Gastrocnemius medialis (tissue), 4 donors: ENCODE data around the gene TBC1D10A. TPM values are rescaled to one million over a fixed set of nuclear protein-coding genes. Genes with fewer than 3 reads are reported as not detected.

ENCODE experiments used
- ATAC-seq, 2 donors: fragments of 150-250 bp; one replicate each; pipeline ENCODE4 v1.9.1; 2016
- DNase-seq, 2 donors: peaks; one replicate each; pipeline ENCODE4 v3.0.0-alpha.2; 2019
- H3K27ac ChIP-seq, 4 donors: fragments of 200-600 bp; sonication (generic); 1 replicate in 1 of 4; 2 replicates in 3 of 4; pipeline ENCODE4 v1.5.1; 2016 to 2018; ENCODE audit warnings: mild to moderate bottlenecking in 2 of 4, moderate library complexity in 1 of 4
- H3K27me3 ChIP-seq, 3 donors: fragments of 200-600 bp; sonication (generic) in 2 of 3; 1 replicate in 1 of 3; 2 replicates in 2 of 3; pipeline versions ENCODE4 v1.5.1 to v1.6.0; 2016 to 2019; ENCODE audit warnings: mild to moderate bottlenecking in 1 of 3, moderate library complexity in 1 of 3
- H3K36me3 ChIP-seq, 2 donors: fragments of 200-600 bp; sonication (generic) in 1 of 2; one replicate each; pipeline ENCODE4 v1.5.1; 2017 to 2018
- H3K4me1 ChIP-seq, 2 donors: fragments of 200-600 bp; sonication (generic) in 1 of 2; one replicate each; pipeline ENCODE4 v1.5.1; 2016 to 2017; ENCODE audit warnings: mild to moderate bottlenecking in 2 of 2
- H3K4me3 ChIP-seq, 4 donors: fragments of 200-600 bp; sonication (generic) in 3 of 4; 1 replicate in 1 of 4; 2 replicates in 3 of 4; pipeline ENCODE4 v1.5.1; 2016 to 2019; ENCODE audit warnings: mild to moderate bottlenecking in 2 of 4
- H3K9me3 ChIP-seq, 3 donors: fragments of 200-600 bp; sonication (generic) in 2 of 3; 1 replicate in 1 of 3; 2 replicates in 2 of 3; pipeline ENCODE4 v1.5.1; 2016 to 2019
- CTCF ChIP-seq, 5 experiments: fragments of 450-650 bp in 3 of 5; fragments of 200-600 bp in 2 of 5; sonication (generic) in 2 of 5; IDR thresholded peaks in 4 of 5; conservative IDR thresholded peaks in 1 of 5; 1 replicate in 4 of 5; 2 replicates in 1 of 5; pipeline ENCODE4 v1.5.1; 2016 to 2019; ENCODE audit warnings: antibody characterized with exemption in 5 of 5, mild to moderate bottlenecking in 3 of 5, moderate library complexity in 3 of 5
- POLR2A ChIP-seq, 2 donors: fragments of 450-650 bp; IDR thresholded peaks; one replicate each; pipeline ENCODE4 v1.6.1; 2017; ENCODE audit warnings: antibody characterized with exemption in 2 of 2, mild to moderate bottlenecking in 2 of 2, moderate library complexity in 2 of 2
- in situ Hi-C, 4 donors: fragments of 200-750 bp; cut with MboI; loops; one replicate each; pipeline versions ENCODE4 v1.15.0 to v1.8.0; 2017; ENCODE audit warnings: low sequenced_read_pairs in 4 of 4
- intact Hi-C: fragments of 100-400 bp; cut with DNase I; formaldehyde crosslinking; loops from one replicate; pipeline ENCODE4 v1.15.1; 2023; ENCODE audit warnings: low total_unique reads
- total RNA-seq, 4 donors: library from RNA; depleted of rRNA; stranded (reverse); fragments of >200 nt; gene quantifications; one replicate each; pipeline versions ENCODE4 v1.1.0 to v1.2.3, GENCODE V29; 2016

TBC1D10A gene
- total RNA-seq, 4 donors from 2014 or later: 4.1 to 9.6 (median 6.2) TPM

- in situ Hi-C loops (loop anchor here in 2 of 4 donors (10.0 kb wide), 2 partner anchors 98 to 108 kb away; partner anchors contain the start of genes RNF215 (in 1 of the 2) and SEC14L2 (in 1 of the 2)), intact Hi-C loops (loop anchor here (1.0 to 10.0 kb wide), 3 partner anchors 24 to 198 kb away; partner anchors contain the start of gene RNF215)
- DNase-seq (peak in 1 of 2 donors; percentile 45), ATAC-seq (no peak)
- Histone ChIP-seq H3K4me1 (peaks cover 22 to 26% of the 10 kb centered on the region in 2 donors), H3K27me3 (no peaks in the 10 kb centered on the region), H3K27ac (no peak overlapping the region), H3K4me3 (no peak overlapping the region), H3K9me3 (no peaks in the 10 kb centered on the region), H3K36me3 (no peaks in the 10 kb centered on the region)
- TF ChIP-seq CTCF (IDR thresholded peaks at IDR 0.05 in 4 of 5, conservative IDR thresholded peaks at IDR 0.05 in 1 of 5): peak; percentile 38 to 85 (median 82)
- TF ChIP-seq POLR2A (IDR thresholded peaks at IDR 0.05): no peak
Observed at GRCh38 chr22:30286813-30287647, 39.7 kb downstream of the TBC1D10A start.

- in situ Hi-C loops (loop anchor here in 2 of 4 donors (10.0 kb wide), 2 partner anchors 98 to 108 kb away; partner anchors contain the start of genes RNF215 (in 1 of the 2) and SEC14L2 (in 1 of the 2)), intact Hi-C loops (loop anchor here (2.0 to 10.0 kb wide), 2 partner anchors 24 to 198 kb away; no protein-coding TSS in a partner anchor)
- H3K4me3 ChIP-seq: no peak overlapping the region
- H3K4me1 ChIP-seq: peaks cover 15 to 23% of the 10 kb centered on the region in 2 donors
- no peak for ATAC-seq
- H3K36me3 ChIP-seq: no peaks in the 10 kb centered on the region
- no peak for DNase-seq
- no peaks in the 10 kb centered on the region for H3K27me3 ChIP-seq
- no peaks in the 10 kb centered on the region for H3K9me3 ChIP-seq
- TF ChIP-seq POLR2A (IDR thresholded peaks at IDR 0.05): no peak
- no peak for TF ChIP-seq CTCF (IDR thresholded peaks at IDR 0.05 in 4 of 5, conservative IDR thresholded peaks at IDR 0.05 in 1 of 5)
- H3K27ac ChIP-seq: no peak overlapping the region
Observed at GRCh38 chr22:30286331-30286730, 40.4 kb downstream of the TBC1D10A start.

- DNase-seq (no peak), ATAC-seq (no peak)
- intact Hi-C loops (loop anchor here (2.0 to 10.0 kb wide), 2 partner anchors 23 to 199 kb away; no protein-coding TSS in a partner anchor), in situ Hi-C loops (loop anchor here in 2 of 4 donors (10.0 kb wide), 2 partner anchors 99 to 109 kb away; partner anchors contain the start of genes RNF215 (in 1 of the 2) and SEC14L2 (in 1 of the 2))
- Histone ChIP-seq H3K27ac (no peak overlapping the region), H3K27me3 (no peaks in the 10 kb centered on the region), H3K4me3 (no peak overlapping the region), H3K9me3 (no peaks in the 10 kb centered on the region), H3K36me3 (no peaks in the 10 kb centered on the region), H3K4me1 (peaks cover 10 to 23% of the 10 kb centered on the region in 2 donors)
- TF ChIP-seq CTCF (IDR thresholded peaks at IDR 0.05 in 4 of 5, conservative IDR thresholded peaks at IDR 0.05 in 1 of 5) (no peak), POLR2A (IDR thresholded peaks at IDR 0.05) (no peak)
Observed at GRCh38 chr22:30285846-30286200, 40.9 kb downstream of the TBC1D10A start.

- no peak for TF ChIP-seq CTCF (IDR thresholded peaks at IDR 0.05 in 4 of 5, conservative IDR thresholded peaks at IDR 0.05 in 1 of 5)
- TF ChIP-seq POLR2A (IDR thresholded peaks at IDR 0.05): no peak
- Histone ChIP-seq H3K36me3 (no peaks in the 10 kb centered on the region), H3K4me1 (peaks cover 5 to 18% of the 10 kb centered on the region in 2 donors), H3K27me3 (no peaks in the 10 kb centered on the region), H3K9me3 (no peaks in the 10 kb centered on the region), H3K27ac (no peak overlapping the region), H3K4me3 (no peak overlapping the region)
- in situ Hi-C loops (loop anchor here in 2 of 4 donors (10.0 kb wide), 2 partner anchors 99 to 109 kb away; partner anchors contain the start of genes RNF215 (in 1 of the 2) and SEC14L2 (in 1 of the 2)), intact Hi-C loops (loop anchor here (10.0 kb wide), 1 partner anchor 199 kb away; no protein-coding TSS in a partner anchor)
- no peak for ATAC-seq
- DNase-seq: no peak
Observed at GRCh38 chr22:30285176-30285845, 41.4 kb downstream of the TBC1D10A start.
